Smooth muscle cell (in vitro differentiated cells): ENCODE data around the gene ARHGEF1. TPM values are rescaled to one million over a fixed set of nuclear protein-coding genes. Genes with fewer than 3 reads are reported as not detected.
"Not testable (repeated sequence)": the region's sequence is repeated elsewhere in the genome, so short reads cannot be mapped to it uniquely, and the experiment has no call there.

Experiments used
- DNase-seq: peaks from one replicate; lab custom pipeline; 2025; ENCODE audit not compliant: unreplicated experiment; lab: John Stamatoyannopoulos, UW
- H2AFZ ChIP-seq: fragments of 200-600 bp; sonication (generic); 2 replicates; pipeline ENCODE4 v1.6.0; 2016; ENCODE audit warnings: antibody characterized with exemption, low read depth, mild to moderate bottlenecking
- H3F3A ChIP-seq: fragments of 200-600 bp; sonication (generic); 2 replicates; pipeline ENCODE4 v1.6.0; 2017; ENCODE audit warnings: antibody characterized with exemption, low read depth
- H3K27ac ChIP-seq: fragments of 200-600 bp; sonication (generic); 2 replicates; pipeline ENCODE4 v1.5.1; 2016; ENCODE audit warnings: low read depth, mild to moderate bottlenecking
- H3K27me3 ChIP-seq: fragments of 200-600 bp; sonication (generic); 2 replicates; pipeline ENCODE4 v1.6.1; 2016; ENCODE audit warnings: low read depth, mild to moderate bottlenecking
- H3K36me3 ChIP-seq: fragments of 200-600 bp; sonication (generic); 2 replicates; pipeline ENCODE4 v1.5.1; 2016; ENCODE audit warnings: low read depth
- H3K4me1 ChIP-seq: fragments of 200-600 bp; sonication (generic); 2 replicates; pipeline ENCODE4 v1.5.1; 2016; ENCODE audit warnings: low read depth
- H3K4me2 ChIP-seq: fragments of 200-600 bp; sonication (generic); 2 replicates; pipeline ENCODE4 v1.6.0; 2016; ENCODE audit warnings: mild to moderate bottlenecking
- H3K4me3 ChIP-seq: fragments of 200-600 bp; sonication (generic); 2 replicates; pipeline ENCODE4 v1.5.1; 2016; ENCODE audit warnings: mild to moderate bottlenecking
- H3K79me2 ChIP-seq: fragments of 200-600 bp; sonication (generic); 2 replicates; pipeline ENCODE4 v1.6.0; 2016; ENCODE audit warnings: low read depth, mild to moderate bottlenecking
- H3K9ac ChIP-seq: fragments of 200-600 bp; sonication (generic); 2 replicates; pipeline ENCODE4 v1.6.0; 2016; ENCODE audit warnings: low read depth
- H3K9me3 ChIP-seq: fragments of 200-600 bp; sonication (generic); replicated peaks from 2 replicates; pipeline ENCODE4 v1.5.1; 2016; ENCODE audit warnings: low read depth
- H4K20me1 ChIP-seq: fragments of 200-600 bp; sonication (generic); 2 replicates; pipeline ENCODE4 v1.6.0; 2016; ENCODE audit warnings: low read depth
- CTCF ChIP-seq: fragments of 200-600 bp; sonication (generic); IDR thresholded peaks from 2 replicates; pipeline ENCODE4 v1.5.1; 2017; ENCODE audit warnings: borderline replicate concordance, mild to moderate bottlenecking, antibody characterized with exemption; ENCODE audit not compliant: insufficient read depth, poor library complexity, severe bottlenecking
- WGBS: methylation state at CpG from one replicate; pipeline ENCODE4 v1.1.7; 2016; ENCODE audit warnings: low lambda C conversion rate; 5-methylcytosine and 5-hydroxymethylcytosine counted together
- polyA plus RNA-seq: library from polyadenylated mRNA; unstranded; fragments of >200 nt; fragmentation: Nextera tagmentation; extraction: Ambion mirVana; gene quantifications from 2 replicates; pipeline ENCODE4 v1.2.1, GENCODE V29; 2016
- total RNA-seq: library from RNA; depleted of rRNA; stranded (reverse); fragments of >200 nt; gene quantifications from 2 replicates; pipeline ENCODE4 v1.2.3, GENCODE V29; 2014

Gene ARHGEF1
- total and polyA plus RNA-seq, 2 experiments from 2014 or later, result 24.3 to 69.6 TPM

- no peak overlapping the region for H3K4me2 ChIP-seq
Observed at GRCh38 chr19:41936416-41936850, 53.4 kb downstream of the ARHGEF1 start.

GRCh38 chr19:41936961-41937360, 54.0 kb downstream of the ARHGEF1 start:
- 70% methylated on average over 15 of the region's 15 CpGs for WGBS
- Histone ChIP-seq H3K79me2 (no peaks in the 10 kb centered on the region), H3K36me3 (no peaks in the 10 kb centered on the region), H3K27me3 (peaks cover 58% of the 10 kb centered on the region), H3K4me1 (no peaks in the 10 kb centered on the region), H3F3A (no peaks in the 10 kb centered on the region), H3K27ac (no peak overlapping the region), H3K4me2 (no peak overlapping the region), H3K4me3 (no peak overlapping the region), H2AFZ (no peak overlapping the region), H3K9ac (no peak overlapping the region), H3K9me3 (no peaks in the 10 kb centered on the region), H4K20me1 (no peaks in the 10 kb centered on the region)
- DNase-seq, result no peak
- TF ChIP-seq CTCF, result no peak

More at GRCh38 chr19:41936416-41936850, 53.4 kb downstream of the ARHGEF1 start:
- 70% methylated on average over 8 of the region's 8 CpGs for WGBS
- Histone ChIP-seq H3F3A (no peaks in the 10 kb centered on the region), H3K27ac (no peak overlapping the region), H3K9ac (no peak overlapping the region), H3K4me3 (no peak overlapping the region), H3K4me1 (no peaks in the 10 kb centered on the region), H3K9me3 (no peaks in the 10 kb centered on the region), H3K27me3 (peaks cover 63% of the 10 kb centered on the region), H2AFZ (no peak overlapping the region), H3K36me3 (no peaks in the 10 kb centered on the region), H3K79me2 (no peaks in the 10 kb centered on the region), H4K20me1 (no peaks in the 10 kb centered on the region)
- no peak for DNase-seq
- TF ChIP-seq CTCF, result no peak

GRCh38 chr19:41937525-41938468, 54.8 kb downstream of the ARHGEF1 start:
- Histone ChIP-seq H4K20me1 (no peaks in the 10 kb centered on the region), H3F3A (no peaks in the 10 kb centered on the region), H3K4me2 (no peak overlapping the region), H3K79me2 (no peaks in the 10 kb centered on the region), H2AFZ (no peak overlapping the region), H3K9me3 (no peaks in the 10 kb centered on the region), H3K27me3 (peaks cover 49% of the 10 kb centered on the region), H3K4me3 (no peak overlapping the region), H3K27ac (no peak overlapping the region), H3K36me3 (no peaks in the 10 kb centered on the region), H3K9ac (no peak overlapping the region), H3K4me1 (no peaks in the 10 kb centered on the region)
- 60% methylated on average over 19 of the region's 22 CpGs for WGBS
- peak; percentile 13 for TF ChIP-seq CTCF
- DNase-seq, result no peak

- H3K27me3 ChIP-seq, result peaks cover 35% of the 10 kb centered on the region
- DNase-seq, H3K9ac ChIP-seq, H3K9me3 ChIP-seq, H3F3A ChIP-seq, H4K20me1 ChIP-seq, H3K4me3 ChIP-seq, H2AFZ ChIP-seq, H3K36me3 ChIP-seq, H3K4me2 ChIP-seq, H3K79me2 ChIP-seq, H3K4me1 ChIP-seq, H3K27ac ChIP-seq: not testable (repeated sequence)
Observed at GRCh38 chr19:41939209-41939608, 56.2 kb downstream of the ARHGEF1 start.
